ENCODE results near the gene TAAR2.

Gene TAAR2

GRCh38 chr6:132570221-132570777, 53.8 kb downstream of the TAAR2 start, which contains the start of gene TAAR6:
TAAR6 (plus strand) TSS chr6:132570322; CDS start chr6:132570322, 0 bp downstream.
- Histone ChIP-seq H3K9me3 (ENCODE audit: control insufficient read depth, low read depth, low read length) (no peaks in the 10 kb centered on the region), H3K4me1 (ENCODE audit: control insufficient read depth, low read depth, low read length) (peaks cover 18% of the 10 kb centered on the region), H3K36me3 (ENCODE audit: control insufficient read depth, low read depth, low read length) (no peaks in the 10 kb centered on the region)

GRCh38 chr6:132569170-132569569, 54.9 kb downstream of the TAAR2 start:
- Histone ChIP-seq H3K9ac (ENCODE audit: low read length) (no peak overlapping the region), H3K4me3 (ENCODE audit: low read length) (no peak overlapping the region), H3K36me3 (ENCODE audit: control insufficient read depth, low read depth, low read length) (no peaks in the 10 kb centered on the region), H3K27ac (ENCODE audit: low read length) (no peak overlapping the region), H3K27me3 (ENCODE audit: control insufficient read depth, insufficient read depth, low read length) (no peaks in the 10 kb centered on the region), H3K4me1 (ENCODE audit: control insufficient read depth, low read depth, low read length) (peaks cover 18% of the 10 kb centered on the region), H3K9me3 (ENCODE audit: control insufficient read depth, low read depth, low read length) (no peaks in the 10 kb centered on the region)

More at GRCh38 chr6:132570221-132570777, 53.8 kb downstream of the TAAR2 start, which contains the start of gene TAAR6:
- Histone ChIP-seq H3K27me3 (ENCODE audit: control insufficient read depth, insufficient read depth, low read length) (no peaks in the 10 kb centered on the region), H3K4me3 (ENCODE audit: low read length) (no peak within 1 kb of the TSS), H3K9ac (ENCODE audit: low read length) (no peak within 1 kb of the TSS), H3K27ac (ENCODE audit: low read length) (no peak within 1 kb of the TSS)

DNA sequence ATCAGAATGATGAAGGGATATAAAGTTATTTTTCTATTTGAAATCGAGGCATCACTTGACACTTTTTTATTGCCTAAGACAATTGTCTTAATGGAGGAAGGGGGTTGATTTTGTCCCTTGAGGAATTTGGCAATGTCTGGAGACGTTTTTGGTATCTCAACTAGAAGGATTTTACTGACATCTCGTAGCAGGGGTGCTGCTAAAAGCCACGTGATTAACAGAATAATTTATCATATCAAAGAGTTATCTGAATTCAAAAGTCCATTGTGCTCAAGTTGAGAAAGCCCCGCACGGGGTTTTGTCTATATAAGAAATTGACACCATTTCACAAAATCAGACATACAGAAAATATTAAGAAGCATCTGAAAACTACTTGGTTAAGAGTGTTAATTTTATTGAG, 55.5 kb downstream of the TAAR2 start:
- no peaks in the 10 kb centered on the region for H3K9me3 ChIP-seq (ENCODE audit: control insufficient read depth, low read depth, low read length)

DNA sequence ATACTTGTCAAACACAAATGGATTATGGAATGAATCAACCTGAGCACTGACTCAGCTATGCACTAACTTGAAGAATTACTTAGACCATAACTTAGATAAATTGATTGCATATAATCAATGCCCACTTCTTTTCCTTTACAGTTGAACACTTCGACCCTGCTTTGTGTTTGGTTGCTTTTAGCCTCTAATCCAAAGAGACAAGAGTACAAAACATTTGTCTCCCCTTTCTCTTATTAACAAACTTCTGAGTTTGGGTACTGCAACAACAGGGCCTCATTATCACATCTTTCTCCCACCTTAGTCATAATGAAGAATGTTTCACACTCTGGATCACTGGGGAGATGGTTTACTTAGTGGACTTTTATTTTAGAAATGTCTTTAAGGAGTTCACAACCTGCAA, 56.5 kb downstream of the TAAR2 start:
- no peak overlapping the region for H3K4me3 ChIP-seq (ENCODE audit: low read length)
- no peaks in the 10 kb centered on the region for H3K9me3 ChIP-seq (ENCODE audit: control insufficient read depth, low read depth, low read length)
- no peak overlapping the region for H3K27ac ChIP-seq (ENCODE audit: low read length)
- no peaks in the 10 kb centered on the region for H3K27me3 ChIP-seq (ENCODE audit: control insufficient read depth, insufficient read depth, low read length)
- H3K9ac ChIP-seq (ENCODE audit: low read length): no peak overlapping the region
- no peaks in the 10 kb centered on the region for H3K36me3 ChIP-seq (ENCODE audit: control insufficient read depth, low read depth, low read length)
- H3K4me1 ChIP-seq (ENCODE audit: control insufficient read depth, low read depth, low read length): peaks cover 18% of the 10 kb centered on the region

More for the DNA sequence above, 55.5 kb downstream of the TAAR2 start:
- Histone ChIP-seq H3K4me1 (ENCODE audit: control insufficient read depth, low read depth, low read length) (peaks cover 18% of the 10 kb centered on the region), H3K4me3 (ENCODE audit: low read length) (no peak overlapping the region), H3K9ac (ENCODE audit: low read length) (no peak overlapping the region), H3K27me3 (ENCODE audit: control insufficient read depth, insufficient read depth, low read length) (no peaks in the 10 kb centered on the region), H3K27ac (ENCODE audit: low read length) (no peak overlapping the region), H3K36me3 (ENCODE audit: control insufficient read depth, low read depth, low read length) (no peaks in the 10 kb centered on the region)
